Heart right ventricle (tissue), 16 donors: Measurements from ENCODE around the gene ZC2HC1C. TPM values are rescaled to one million over a fixed set of nuclear protein-coding genes. Genes with fewer than 3 reads are reported as not detected.
A peak's percentile ranks its signal among the peaks of the same experiment; 100 is the strongest.

Source experiments
- ATAC-seq, 8 donors: fragments of 200-7000 bp; cut with Tn5 transposase; one replicate each; pipeline ENCODE4 v1.9.1; 2020; ENCODE audit warnings: mild to moderate bottlenecking in 8 of 8, moderate library complexity in 8 of 8, moderate number of reproducible peaks in 1 of 8
- DNase-seq, 2 donors: peaks; one replicate each; pipeline ENCODE4 v3.0.0-alpha.2; 2020
- H3K27ac ChIP-seq, 10 donors: fragments of 200-600 bp; sonication (generic) in 2 of 10; one replicate each; pipeline versions ENCODE4 v1.5.0 to v1.8.0; 2020 to 2022; ENCODE audit warnings: mild to moderate bottlenecking in 3 of 10
- H3K27me3 ChIP-seq, 7 donors: fragments of 200-600 bp; one replicate each; pipeline ENCODE4 v1.8.0; 2021 to 2022; ENCODE audit warnings: mild to moderate bottlenecking in 2 of 7
- H3K36me3 ChIP-seq, 9 donors: fragments of 200-600 bp; sonication (generic) in 1 of 9; one replicate each; pipeline versions ENCODE4 v1.5.0 to v1.8.0; 2020 to 2022; ENCODE audit warnings: mild to moderate bottlenecking in 2 of 9
- H3K4me1 ChIP-seq, 9 donors: fragments of 200-600 bp; sonication (generic) in 1 of 9; one replicate each; pipeline versions ENCODE4 v1.5.0 to v1.8.0; 2020 to 2022; ENCODE audit warnings: mild to moderate bottlenecking in 4 of 9
- H3K4me3 ChIP-seq, 10 donors: fragments of 200-600 bp; sonication (generic) in 2 of 10; one replicate each; pipeline versions ENCODE4 v1.5.0 to v1.8.0; 2020 to 2022; ENCODE audit warnings: mild to moderate bottlenecking in 7 of 10, moderate library complexity in 2 of 10
- H3K9me3 ChIP-seq, 11 donors: fragments of 200-600 bp in 10 of 11; sonication (generic) in 2 of 11; one replicate each; pipeline versions ENCODE4 v1.5.0 to v1.8.0; 2013 to 2022; ENCODE audit warnings: mild to moderate bottlenecking in 2 of 11, control low read depth in 1 of 11, moderate library complexity in 1 of 11
- WGBS, 2 donors: extraction: QIAGEN DNeasy Blood & Tissue Kit; methylation state at CpG; one replicate each; pipeline ENCODE4 v1.1.7; 2013; ENCODE audit warnings: inconsistent platforms in 1 of 2; 5-methylcytosine and 5-hydroxymethylcytosine counted together
- intact Hi-C, 10 donors: fragments of 100-400 bp; cut with DNase I; formaldehyde crosslinking; loops; one replicate each; pipeline versions ENCODE4 v1.11.1 to v1.14.2; 2022
- polyA plus RNA-seq, 2 donors: library from polyadenylated mRNA; stranded (reverse); fragments of 200-250 nt; gene quantifications; one replicate each; pipeline ENCODE4 v1.2.3, GENCODE V29; 2013
- total RNA-seq, 10 donors: library from RNA; stranded (reverse); fragmentation: NEBNext Ultra II Directional in 3 of 10; extraction: Animal tissue kit (Norgen Biotek cat#: 25700) in 3 of 10; gene quantifications; one replicate each; pipeline versions ENCODE4 v1.2.1 to v1.2.4, GENCODE V29; 2021 to 2023
- TF ChIP-seq, protein P1 (sequence below), 9 donors: fragments of 200-600 bp; sonication (generic) in 2 of 9; IDR thresholded peaks; one replicate each; pipeline versions ENCODE4 v1.5.0 to v1.8.0; 2021 to 2022; ENCODE audit warnings: antibody characterized with exemption in 9 of 9, mild to moderate bottlenecking in 5 of 9, moderate library complexity in 1 of 9
- donor health status: Arrhythmogenic right ventricular cardiomyopathy.
- donor health status: ischemic (EF 13 %, LVEDD 7.1; RV severe dilation, severe dysfunction).
- donor health status: healthy with polysubstance abuse.
- donor health status: DM: no; HTN: yes; CAD: no.
- donor health status: DM: no; HTN: no; CAD: no.
- donor health status: ischemic (EF 25% LVEDD 6.9; RV normal size, moderate dysfunction).
- donor health status: ischemic (EF 25% LVEDD 5.7; RV mildly dilated, moderate dysfunction).
- donor health status: healthy.
- donor health status: DM: yes; HTN: yes; CAD: no.
- donor health status: Ischemic cardiomyopathy.
- donor health status: ischemic (EF 35%, LVEDD 5.7; RV mildly dilated, moderate dysfunction).
- donor health status: nonischemic (EF 11% LVEDD 7.7; RV severe dilation, severe dysfunction).
- donor health status: DM: yes; HTN: yes; CAD: no.
- donor health status: PGD.
- donor health status: ischemic (EF 29% LVEDD 5.4; RV normal size, mild dysfunction).
- donor health status: nonischemic (EF 23%, LVEDD 6.1; RV moderate dilation, normal function).

The ZC2HC1C gene
- total and polyA plus RNA-seq, 12 donors = 3.7 to 14.6 (median 8.9) TPM

- TF ChIP-seq, protein P1, sequence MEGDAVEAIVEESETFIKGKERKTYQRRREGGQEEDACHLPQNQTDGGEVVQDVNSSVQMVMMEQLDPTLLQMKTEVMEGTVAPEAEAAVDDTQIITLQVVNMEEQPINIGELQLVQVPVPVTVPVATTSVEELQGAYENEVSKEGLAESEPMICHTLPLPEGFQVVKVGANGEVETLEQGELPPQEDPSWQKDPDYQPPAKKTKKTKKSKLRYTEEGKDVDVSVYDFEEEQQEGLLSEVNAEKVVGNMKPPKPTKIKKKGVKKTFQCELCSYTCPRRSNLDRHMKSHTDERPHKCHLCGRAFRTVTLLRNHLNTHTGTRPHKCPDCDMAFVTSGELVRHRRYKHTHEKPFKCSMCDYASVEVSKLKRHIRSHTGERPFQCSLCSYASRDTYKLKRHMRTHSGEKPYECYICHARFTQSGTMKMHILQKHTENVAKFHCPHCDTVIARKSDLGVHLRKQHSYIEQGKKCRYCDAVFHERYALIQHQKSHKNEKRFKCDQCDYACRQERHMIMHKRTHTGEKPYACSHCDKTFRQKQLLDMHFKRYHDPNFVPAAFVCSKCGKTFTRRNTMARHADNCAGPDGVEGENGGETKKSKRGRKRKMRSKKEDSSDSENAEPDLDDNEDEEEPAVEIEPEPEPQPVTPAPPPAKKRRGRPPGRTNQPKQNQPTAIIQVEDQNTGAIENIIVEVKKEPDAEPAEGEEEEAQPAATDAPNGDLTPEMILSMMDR (IDR thresholded peaks at IDR 0.05) = no peak
- ATAC-seq = no peak
- WGBS, 2 donors = 48 to 68% methylated on average over 4 of the region's 4 CpGs
- Histone ChIP-seq H3K27me3 (no peaks in the 10 kb centered on the region), H3K27ac (peak overlapping the region in 1 of 10 donors; percentile 7), H3K4me1 (peaks cover 0 to 15% (median 4%) of the 10 kb centered on the region in 9 donors), H3K9me3 (no peaks in the 10 kb centered on the region), H3K4me3 (no peak overlapping the region), H3K36me3 (peaks cover 0 to 45% (median 14%) of the 10 kb centered on the region in 9 donors)
- intact Hi-C loops = loop anchor here in 2 of 10 donors (10.0 kb wide), 2 partner anchors 65 to 75 kb away; partner anchors contain the start of gene EIF2B2 (in 1 of the 2)
- no peak for DNase-seq
These were observed 10.1 kb downstream of the ZC2HC1C start for GRCh38 chr14:75079521-75079920.

- no peaks in the 10 kb centered on the region for H3K27me3 ChIP-seq
- 64 to 71% methylated on average over 2 of the region's 2 CpGs for WGBS, 2 donors
- H3K4me3 ChIP-seq = no peak overlapping the region
- TF ChIP-seq, protein P1 (IDR thresholded peaks at IDR 0.05) = no peak
- DNase-seq (no peak), ATAC-seq (peak in 2 of 8 donors; percentile 22 to 36)
- H3K27ac ChIP-seq = peak overlapping the region in 4 of 10 donors; percentile 7 to 48 (median 18)
- no peaks in the 10 kb centered on the region for H3K9me3 ChIP-seq
- H3K36me3 ChIP-seq = peaks cover 0 to 68% (median 36%) of the 10 kb centered on the region in 9 donors
- H3K4me1 ChIP-seq = peaks cover 0 to 15% (median 4%) of the 10 kb centered on the region in 9 donors
- intact Hi-C loops = loop anchor here in 3 of 10 donors (10.0 kb wide), 3 partner anchors 137 to 217 kb away; no protein-coding TSS in a partner anchor
These were observed 12.3 kb downstream of the ZC2HC1C start for GRCh38 chr14:75081660-75082229.

- Histone ChIP-seq H3K4me3 (no peak overlapping the region), H3K4me1 (peaks cover 0 to 15% (median 4%) of the 10 kb centered on the region in 9 donors), H3K27ac (no peak overlapping the region), H3K9me3 (no peaks in the 10 kb centered on the region), H3K27me3 (no peaks in the 10 kb centered on the region), H3K36me3 (peaks cover 3 to 83% (median 50%) of the 10 kb centered on the region in 9 donors)
- intact Hi-C loops = loop anchor here in 3 of 10 donors (10.0 kb wide), 3 partner anchors 138 to 218 kb away; no protein-coding TSS in a partner anchor
- TF ChIP-seq, protein P1 (IDR thresholded peaks at IDR 0.05) = no peak
- DNase-seq = no peak
- WGBS, 2 donors = 95 to 100% methylated on average over 1 of the region's 1 CpG
- ATAC-seq = no peak
These were observed 13.8 kb downstream of the ZC2HC1C start for GRCh38 chr14:75083271-75083670.

GRCh38 chr14:75084513-75084912, 15.1 kb downstream of the ZC2HC1C start:
- TF ChIP-seq, protein P1 (IDR thresholded peaks at IDR 0.05) = peak in 3 of 9 donors; percentile 12 to 29 (median 13)
- no peak for DNase-seq
- Histone ChIP-seq H3K27me3 (no peaks in the 10 kb centered on the region), H3K4me1 (peaks cover 0 to 15% (median 4%) of the 10 kb centered on the region in 9 donors), H3K9me3 (no peaks in the 10 kb centered on the region), H3K4me3 (no peak overlapping the region), H3K27ac (no peak overlapping the region), H3K36me3 (peaks cover 3 to 89% (median 54%) of the 10 kb centered on the region in 9 donors)
- intact Hi-C loops = loop anchor here in 5 of 10 donors (2.0 to 10.0 kb wide), 5 partner anchors 138 to 220 kb away; no protein-coding TSS in a partner anchor
- WGBS, 2 donors = 52 to 59% methylated on average over 5 of the region's 5 CpGs
- ATAC-seq = peak in 1 of 8 donors; percentile 19
